HK-2 (cell line): ENCODE results near the gene C1GALT1C1L.
"Not testable (repeated sequence)": the region's sequence is repeated elsewhere in the genome, so short reads cannot be mapped to it uniquely, and the experiment has no call there.

Experiments
- DNase-seq: peaks from one replicate; pipeline ENCODE4 v3.0.0-alpha.2; 2018; ENCODE audit not compliant: unreplicated experiment

C1GALT1C1L gene

DNA sequence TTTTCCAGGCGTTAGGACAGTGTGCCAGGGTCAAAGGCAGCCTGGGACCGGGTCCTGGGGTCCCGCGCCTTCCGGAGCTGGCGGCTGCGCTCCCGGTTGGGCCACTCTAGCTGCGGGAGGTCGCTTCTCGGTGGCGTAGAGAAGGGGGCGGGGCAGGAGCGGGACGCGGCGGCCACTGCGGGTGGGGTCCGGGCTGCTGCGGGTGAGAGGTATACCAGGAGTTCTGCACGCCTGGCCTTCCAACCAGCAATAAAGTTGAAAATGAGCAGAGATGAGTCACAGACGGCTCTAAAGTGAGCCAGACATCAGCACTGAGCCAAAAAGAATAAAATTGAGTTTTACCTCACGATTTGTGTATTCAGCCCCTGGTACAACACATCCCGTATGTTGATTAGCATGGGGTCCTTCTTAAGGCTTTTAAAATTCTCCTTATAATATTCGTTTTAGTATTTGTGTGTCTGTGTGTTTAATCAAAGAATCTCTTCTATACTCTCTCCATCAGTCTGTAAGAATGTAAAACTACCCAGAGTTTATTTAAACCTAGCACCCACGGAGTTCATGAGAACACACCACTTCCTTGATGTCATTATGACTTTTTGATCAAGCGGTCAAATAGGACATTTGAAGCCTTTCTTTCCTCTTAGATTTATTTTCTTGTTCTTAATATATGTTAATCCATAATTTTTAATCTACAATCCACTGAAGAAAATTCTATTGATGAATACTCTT, at the start of gene C1GALT1C1L:
C1GALT1C1L (minus strand) TSS at position 108 of the 729 bp plus-strand sequence; CDS start at position 1, 107 bp downstream.
- no peak for DNase-seq

DNA sequence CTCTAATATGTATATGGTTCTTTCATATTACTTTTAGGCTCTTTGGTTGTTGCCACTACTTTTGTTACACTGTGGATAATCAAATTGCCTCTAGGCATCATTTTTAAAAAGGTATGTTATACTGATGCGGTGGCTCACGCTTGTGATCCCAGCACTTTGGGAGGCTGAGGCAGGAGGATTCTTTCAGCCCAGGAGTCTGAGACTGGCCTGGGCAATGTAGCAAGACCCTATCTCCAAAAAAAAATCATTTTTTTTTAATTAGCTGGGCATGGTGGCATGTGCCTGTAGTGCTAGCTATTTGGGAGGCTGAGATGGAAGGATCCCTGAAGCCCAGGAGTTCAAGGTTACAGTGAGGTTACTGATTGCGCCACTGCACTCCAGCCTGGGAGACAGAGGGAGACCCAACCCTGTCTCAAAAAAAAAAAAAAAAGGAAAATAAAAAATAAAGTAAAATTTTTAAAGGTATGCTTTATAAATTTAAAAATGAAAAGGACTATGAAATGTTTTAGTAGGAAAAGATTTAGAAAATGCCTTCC, 49.5 kb upstream of the C1GALT1C1L start:
- no peak for DNase-seq

DNA sequence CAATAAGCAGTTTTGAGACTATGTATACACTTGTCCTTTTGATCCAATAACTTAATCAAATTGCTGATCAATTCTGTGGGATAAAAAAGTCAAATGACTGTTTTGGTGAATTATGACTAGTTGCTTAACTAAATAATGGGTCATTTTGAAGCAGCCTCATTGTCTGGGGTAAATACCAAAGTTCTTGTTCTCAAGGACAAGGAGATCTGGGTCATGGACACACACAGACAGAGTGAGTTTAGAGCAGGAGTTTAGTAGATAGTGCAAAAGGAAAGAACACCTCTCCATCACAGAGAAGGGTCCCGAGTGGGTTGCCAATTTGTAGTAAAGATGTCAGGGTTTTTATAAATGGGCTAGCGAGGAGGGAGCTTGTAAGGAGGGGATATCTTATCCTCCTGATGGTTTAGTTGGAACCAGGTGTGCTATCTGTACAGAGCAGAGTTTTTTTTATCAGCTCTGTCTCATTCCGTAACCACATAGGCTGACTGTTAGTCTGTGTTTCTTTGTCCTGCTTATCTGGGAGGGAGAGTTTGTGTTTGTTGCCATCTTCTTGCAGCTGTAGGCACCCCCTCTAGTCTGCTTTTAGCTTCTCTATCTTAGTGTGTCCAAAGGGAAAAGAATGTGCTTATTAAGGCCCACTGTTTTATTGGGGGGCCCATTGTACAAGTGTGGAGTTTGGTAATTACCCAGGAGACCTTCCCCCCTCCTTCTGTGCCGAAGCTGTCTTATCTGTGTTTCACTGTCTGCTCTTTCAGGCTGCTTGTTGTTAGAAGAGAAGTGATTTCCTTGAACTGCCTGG, 48.7 kb upstream of the C1GALT1C1L start:
- no peak for DNase-seq

DNA sequence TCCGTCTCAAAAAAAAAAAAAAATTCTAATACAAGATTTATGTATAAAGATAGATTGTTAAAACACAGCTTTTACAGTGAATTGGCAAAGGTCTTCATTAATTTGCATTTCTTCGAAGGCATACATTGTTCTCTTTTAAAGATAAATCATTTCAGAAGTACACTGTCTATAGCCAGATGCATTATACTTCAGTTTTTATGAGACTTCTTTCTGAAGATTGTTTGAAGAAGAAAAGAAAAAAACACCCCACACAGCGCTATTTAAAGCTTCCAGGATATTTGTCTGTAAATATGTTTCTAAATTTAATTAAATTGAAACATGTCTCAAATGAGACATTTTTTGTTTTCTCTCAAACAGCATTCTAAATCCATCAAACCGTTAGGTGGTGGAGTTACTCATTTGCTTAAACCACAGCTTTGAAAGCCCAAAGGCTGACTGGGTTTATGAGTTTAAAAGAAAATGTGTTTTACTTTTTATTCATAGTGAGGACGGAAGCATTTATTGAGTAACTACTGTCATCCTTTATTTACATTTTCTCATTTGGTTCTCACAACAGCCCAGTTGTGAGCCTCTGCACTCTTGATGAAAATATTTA, 42.4 kb upstream of the C1GALT1C1L start:
- no peak for DNase-seq

DNA sequence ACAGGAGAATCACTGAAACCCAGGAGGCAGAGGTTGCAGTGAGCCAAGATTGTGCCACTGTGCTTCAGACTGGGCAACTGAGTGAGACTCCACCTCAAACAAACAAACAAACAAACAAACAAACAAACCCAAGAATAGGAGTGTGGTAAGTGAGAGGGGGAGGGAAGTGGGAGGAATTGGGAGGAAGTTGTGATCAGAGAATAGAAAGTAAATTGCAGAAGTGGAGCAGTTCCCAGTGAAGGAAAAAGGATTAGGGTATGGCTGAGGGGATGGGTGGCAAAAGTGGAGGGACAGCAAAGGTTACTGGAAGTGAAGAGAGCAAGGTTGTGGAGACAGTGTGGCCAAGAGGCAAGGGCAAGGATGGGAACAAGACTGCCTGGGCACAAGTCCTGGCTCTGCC, 41.1 kb upstream of the C1GALT1C1L start:
- DNase-seq: no peak

DNA sequence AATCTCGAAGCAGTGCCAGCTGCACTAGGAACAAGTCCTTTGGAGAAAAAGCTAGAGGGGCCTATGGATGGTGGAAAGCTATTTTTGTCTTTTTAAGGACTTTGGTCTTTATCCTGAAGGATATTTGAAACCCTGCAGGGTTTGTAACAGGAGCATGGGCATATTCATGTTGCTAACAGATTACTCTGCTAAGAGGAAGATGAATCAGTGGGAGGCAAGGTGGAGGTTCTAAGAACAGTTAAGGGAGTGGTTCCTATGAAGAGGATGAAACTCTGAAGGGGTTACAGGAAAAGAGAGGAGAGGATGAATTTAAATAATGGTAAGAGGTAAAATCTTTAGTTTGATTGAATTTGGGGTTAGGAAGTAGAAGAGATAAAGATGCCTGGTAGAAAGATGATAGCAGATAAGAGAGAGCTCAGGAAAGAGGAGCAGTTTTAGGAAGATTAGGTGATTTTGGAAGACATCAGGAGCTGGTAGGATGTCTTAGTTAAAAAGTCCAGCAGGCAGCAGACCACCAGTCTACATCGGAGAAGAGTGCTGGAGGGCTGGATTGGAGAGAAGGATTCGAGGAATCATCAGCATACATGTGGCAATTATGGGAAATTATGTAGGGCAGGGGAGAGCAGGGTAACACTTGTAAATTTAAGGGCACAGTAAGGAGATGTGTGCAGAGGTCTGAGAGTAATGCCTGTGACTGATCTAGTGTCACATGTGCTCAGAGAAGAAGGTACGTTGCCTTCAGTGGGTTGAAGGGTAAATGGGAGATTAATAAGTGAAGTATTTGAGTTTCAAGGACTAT, 39.3 kb upstream of the C1GALT1C1L start:
- no peak for DNase-seq

DNA sequence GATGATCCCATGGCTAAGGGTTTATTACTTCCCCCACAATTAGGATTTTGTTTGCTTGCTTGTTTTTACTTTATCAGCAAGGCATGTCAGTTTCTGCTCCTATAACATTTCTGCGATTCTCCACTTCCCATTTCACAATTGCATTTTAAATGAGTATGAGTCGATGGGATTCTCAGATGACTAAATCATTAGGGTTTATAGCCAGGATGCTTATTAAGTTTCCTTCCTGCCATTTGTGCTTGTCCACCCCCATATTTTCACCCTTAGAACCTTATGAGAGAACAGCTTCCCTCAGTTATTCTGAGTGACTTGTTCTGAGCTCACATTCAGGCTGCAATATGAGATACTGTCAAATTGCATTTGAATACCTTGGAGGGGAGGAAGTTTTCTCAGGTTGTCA, 37.9 kb upstream of the C1GALT1C1L start:
- no peak for DNase-seq

DNA sequence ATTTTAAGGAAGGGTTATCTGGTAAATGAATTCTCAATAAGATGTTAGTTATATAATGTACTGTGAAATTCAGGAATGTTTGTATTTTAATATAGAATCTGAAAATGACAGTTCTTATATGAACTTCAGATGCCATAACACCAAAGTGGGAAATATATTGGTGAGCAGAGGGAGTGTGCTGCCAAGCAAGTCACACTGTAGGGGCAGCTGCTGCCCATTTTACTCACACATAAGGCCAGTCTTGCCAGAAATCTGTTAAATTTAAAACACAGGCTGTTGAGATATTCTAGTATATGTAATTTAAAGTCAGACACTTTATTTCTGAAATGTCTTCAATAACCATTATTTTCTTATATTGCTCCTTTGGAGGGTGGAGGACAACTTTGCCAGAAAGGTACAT, 34.6 kb upstream of the C1GALT1C1L start:
- DNase-seq: no peak

DNA sequence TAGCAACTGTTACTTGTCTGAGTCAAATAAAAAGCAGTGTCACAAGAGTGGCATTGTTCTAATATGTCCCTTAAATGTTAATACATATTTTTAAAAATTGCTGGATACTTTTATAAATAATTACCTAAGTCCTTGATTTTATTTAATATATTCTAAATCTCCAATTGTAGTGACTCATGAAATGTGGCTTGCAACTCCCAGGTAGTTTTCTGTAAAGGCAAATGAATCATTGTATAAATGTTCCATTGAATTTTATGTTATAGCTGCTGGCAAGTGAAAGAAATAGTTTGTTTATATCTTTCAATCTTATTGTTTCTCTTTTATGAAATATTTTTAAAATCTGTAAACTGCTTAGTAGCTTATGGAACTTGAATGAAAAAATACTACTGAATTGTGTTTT, 32.7 kb upstream of the C1GALT1C1L start:
- no peak for DNase-seq

DNA sequence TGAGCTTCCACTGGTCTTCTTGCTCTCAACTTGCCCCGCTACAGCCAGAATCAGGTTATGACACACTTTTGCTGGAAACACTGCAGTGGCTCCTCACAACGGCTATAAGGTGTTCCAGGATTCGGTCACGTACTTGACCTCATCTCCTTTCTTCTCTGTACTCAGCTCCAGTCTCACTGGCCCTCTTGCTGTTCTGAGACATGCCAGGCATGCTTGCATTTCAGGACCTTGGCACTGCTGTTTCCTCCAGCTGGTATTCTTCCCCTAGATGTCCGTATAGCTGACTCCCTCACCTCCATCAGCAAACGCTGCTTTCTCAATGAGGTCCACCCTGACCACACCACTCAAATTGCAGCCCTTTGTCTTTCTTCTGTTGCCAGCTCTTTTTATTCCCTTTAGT, 31.9 kb upstream of the C1GALT1C1L start:
- DNase-seq: no peak

DNA sequence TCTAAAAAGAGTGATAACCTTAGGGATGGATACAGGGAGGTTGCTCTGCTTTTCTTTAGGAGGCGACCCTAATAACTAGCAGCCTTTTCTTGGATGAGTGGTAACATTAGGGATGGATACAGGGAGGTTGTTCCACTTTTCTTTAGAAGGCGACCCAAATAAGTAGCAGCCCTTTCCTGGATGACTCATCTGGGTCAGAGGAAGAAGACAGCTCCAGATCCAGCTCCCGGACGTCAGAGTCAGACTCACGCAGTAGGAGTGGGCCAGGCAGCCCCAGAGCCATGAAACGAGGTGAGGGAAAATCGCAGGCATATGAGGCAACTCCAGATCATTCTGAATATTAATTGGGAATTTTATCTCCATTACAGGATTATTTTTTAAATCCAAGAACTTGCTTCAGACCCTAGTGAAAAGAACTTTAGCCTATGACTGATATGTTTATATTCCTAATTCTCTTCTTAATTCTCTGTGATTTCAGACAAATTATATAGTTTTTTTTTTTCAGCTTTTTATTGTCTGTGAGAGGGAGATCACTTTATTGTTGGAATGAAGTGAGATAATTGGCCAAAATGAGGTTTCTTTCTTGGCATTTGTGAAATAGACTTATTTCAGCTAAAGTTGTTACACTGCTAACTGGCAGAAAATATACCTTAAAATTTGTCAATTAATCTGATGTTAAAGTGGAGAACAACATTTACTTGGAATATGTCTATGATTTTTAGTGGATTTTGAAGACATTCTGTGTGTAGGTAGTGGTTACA, 31.2 kb upstream of the C1GALT1C1L start:
- no peak for DNase-seq

DNA sequence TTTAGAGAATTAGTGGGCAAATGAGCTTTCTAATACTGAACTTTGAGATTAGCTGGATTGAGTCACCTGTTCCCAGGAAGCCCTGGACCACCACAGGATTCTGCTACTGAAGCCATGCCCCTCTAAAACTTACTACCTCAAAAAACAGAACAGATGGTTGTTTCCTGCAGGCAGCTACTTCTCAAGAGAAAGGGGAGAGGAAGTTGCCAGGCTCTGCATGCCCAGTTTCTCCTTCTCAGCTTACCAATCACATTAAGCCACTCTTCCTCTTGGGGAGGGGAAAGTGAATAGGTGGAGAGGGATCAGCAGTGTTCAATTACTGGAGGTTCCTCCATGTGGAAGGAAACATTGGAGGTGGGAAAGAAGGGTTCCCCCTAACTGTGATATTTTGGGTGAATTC, 24.9 kb upstream of the C1GALT1C1L start:
- DNase-seq: no peak

DNA sequence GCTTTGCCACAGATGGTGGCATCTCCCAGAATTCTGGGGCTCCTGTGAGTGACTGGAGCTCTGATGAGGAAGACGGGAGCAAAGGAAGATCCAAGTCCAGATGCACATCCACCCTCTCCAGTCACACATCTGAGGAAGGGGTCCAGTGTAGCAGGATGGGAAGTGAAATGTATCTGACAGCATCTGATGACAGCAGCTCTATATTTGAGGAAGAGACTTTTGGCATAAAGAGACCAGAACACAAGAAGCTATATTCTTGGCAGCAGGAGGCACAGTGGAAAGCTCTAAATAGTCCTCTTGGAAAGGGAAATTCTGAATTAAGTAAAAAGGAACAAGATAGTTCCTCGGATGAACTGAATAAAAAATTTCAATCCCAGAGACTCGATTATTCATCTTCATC, 23.5 kb upstream of the C1GALT1C1L start:
- no peak for DNase-seq

DNA sequence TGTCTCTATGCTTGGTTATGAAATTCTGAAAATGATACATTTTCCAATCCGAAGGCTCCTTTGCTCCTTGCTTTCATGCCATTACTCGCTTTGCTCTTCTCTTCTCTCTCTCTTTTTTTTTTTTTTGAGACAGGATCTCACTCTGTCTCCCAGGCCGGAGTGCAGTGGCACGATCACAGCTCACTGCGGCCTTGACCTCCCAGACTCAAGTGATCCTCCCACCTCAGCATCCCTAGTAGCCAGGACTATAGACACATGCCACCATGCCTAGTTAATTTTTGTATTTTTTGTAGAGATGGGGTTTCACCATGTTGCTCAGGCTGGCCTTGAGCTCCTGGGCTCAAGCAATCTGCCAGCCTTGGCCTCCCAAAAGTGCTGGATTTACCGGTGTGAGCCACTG, 21.9 kb upstream of the C1GALT1C1L start:
- DNase-seq: not testable (repeated sequence)

DNA sequence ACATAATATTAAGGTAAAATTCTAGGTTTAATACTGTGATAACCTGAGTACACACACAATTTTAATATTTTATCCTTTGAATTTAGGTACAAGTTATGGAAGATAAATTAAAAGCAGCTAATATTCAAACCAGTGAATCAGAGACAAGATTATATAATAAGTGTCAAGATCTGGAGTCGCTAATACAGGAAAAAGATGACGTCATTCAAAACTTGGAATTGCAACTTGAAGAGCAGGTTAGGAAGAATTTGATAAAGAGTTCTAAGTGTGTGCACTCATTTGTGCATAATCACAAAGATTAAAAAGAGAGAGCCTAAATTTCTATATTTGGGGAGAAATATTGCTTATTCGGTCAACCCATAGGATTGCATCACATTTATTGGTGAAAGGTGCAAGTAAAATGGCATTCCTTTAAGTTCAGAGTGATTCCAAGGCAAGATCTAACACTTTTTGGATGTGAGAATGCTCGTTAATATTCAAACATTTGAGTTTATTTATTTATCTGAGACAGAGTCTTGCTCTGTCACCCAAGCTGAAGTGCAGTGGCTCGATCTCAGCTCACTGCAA, 16.3 kb upstream of the C1GALT1C1L start:
- DNase-seq: no peak

DNA sequence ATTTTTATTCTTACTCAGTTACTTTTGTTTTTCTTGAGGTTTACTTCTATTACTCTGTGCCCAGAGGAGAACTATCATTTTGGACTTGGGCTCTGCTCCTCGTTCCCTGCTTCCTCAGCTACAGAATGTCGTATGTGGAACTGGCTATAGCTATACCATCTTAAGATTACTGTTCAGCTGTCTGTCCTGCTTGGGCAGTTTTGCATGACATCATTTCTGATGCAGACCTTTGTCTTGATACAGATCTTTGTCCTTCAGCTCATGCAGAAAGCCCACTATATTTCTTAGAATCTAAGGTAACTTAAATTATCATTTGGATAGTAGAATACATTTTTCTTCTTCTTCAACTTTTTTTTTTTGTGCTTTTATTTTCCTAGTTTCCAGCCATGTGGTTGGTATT, 13.8 kb upstream of the C1GALT1C1L start:
- DNase-seq: no peak

DNA sequence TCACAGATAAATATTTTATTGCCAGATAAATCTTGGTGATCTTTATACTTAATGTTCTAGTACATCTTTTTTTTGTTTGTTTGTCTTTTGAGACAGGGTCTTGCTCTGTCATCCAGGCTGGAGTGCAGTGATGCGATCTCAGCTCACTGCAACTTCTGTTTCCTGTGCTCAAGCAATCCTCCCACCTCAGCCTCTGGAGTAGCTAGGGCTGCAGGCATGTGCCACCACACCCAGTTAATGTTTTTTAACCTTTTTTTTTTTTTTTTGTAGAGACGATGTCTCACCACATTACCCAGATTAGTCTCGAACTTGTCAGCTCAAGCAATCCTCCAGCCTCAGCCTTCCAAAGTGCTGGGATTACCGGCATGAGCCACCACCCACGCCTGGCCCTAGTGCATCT, 9.1 kb upstream of the C1GALT1C1L start:
- no peak for DNase-seq

DNA sequence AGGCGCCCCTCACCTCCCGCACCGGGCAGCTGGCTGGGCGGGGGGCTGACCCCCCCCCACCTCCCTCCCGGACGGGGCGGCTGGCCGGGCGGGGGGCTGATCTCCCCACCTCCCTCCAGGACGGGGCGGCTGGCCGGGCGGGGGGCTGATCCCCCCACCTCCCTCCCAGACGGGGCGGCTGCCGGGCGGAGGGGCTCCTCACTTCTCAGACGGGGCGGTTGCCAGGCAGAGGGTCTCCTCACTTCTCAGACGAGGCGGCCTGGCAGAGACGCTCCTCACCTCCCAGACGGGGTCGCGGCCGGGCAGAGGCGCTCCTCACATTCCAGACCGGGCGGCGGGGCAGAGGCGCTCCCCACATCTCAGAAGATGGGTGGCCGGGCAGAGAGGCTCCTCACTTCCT, 1.6 kb upstream of the C1GALT1C1L start:
- DNase-seq: not testable (repeated sequence)

DNA sequence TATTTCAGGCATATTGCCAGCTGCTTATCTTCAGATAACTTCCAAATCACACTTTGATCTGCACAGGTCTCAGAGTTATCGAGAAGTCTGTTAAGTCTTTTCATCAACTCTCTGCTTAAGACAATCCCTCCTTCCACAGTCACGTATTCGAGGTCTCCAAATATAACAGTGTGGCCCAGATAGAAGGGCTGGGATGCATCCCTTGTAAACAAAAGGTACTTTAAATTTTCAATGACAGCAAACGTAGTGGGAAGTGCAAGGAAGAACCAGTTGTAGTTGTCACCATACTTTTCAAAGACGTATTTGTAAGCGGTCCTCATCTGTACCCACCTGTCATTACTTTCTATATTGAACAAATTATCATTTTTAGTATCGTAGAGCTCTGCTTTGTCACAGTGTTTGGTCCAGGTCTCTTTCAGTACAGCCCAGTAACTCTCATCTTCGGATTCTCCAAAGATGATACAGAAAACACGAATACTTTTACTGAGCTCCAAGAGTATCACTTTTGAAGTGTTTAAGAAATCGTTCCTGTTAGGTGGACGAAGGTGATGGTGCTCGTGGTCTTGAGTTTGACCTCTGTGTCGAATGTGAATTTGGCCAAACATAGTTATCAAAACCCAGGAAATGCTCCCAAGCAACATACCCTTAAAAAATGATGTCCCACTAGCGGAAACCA, 445 bp downstream of the C1GALT1C1L start:
- DNase-seq: no peak

DNA sequence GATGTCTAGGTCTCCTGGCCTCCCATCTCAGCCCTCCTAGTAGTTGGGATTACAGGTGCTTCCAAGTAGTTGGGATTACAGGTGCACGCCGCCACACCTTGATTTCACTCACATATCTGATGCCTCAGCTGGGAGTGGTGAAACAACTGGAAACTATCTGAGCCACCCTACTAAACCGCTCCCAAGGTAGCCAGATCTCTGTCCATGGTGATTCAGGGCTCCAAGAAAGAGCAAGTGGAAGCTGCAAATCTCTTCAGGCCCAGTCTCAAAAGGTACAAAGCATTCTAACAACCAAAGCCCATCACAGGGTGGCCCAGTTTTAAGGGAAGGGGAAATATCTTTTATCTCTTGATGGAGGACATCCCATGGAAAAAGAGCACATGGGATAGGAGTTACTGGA, 19.0 kb downstream of the C1GALT1C1L start:
- no peak for DNase-seq
